ENCODE data around the gene OR51B6. TPM values are rescaled to one million over a fixed set of nuclear protein-coding genes. Genes with fewer than 3 reads are reported as not detected.
"Not testable (repeated sequence)": the region's sequence is repeated elsewhere in the genome, so short reads cannot be mapped to it uniquely, and the experiment has no call there.

The OR51B6 gene
- total and polyA plus RNA-seq, 2 experiments from 2014 or later: not detected

GRCh38 chr11:5343474-5344335 is 7.6 kb upstream of the OR51B6 start, which contains the start of gene OR51B5:
OR51B5 (minus strand) TSS chr11:5343524; CDS start chr11:5343524, 0 bp downstream.
- H3F3A ChIP-seq (ENCODE audit: insufficient read depth): no peaks in the 10 kb centered on the region
- H3K4me3 ChIP-seq: no peak within 1 kb of the TSS
- H3K27me3 ChIP-seq (replicated peaks; ENCODE audit: insufficient read depth): no peaks in the 10 kb centered on the region
- 64% methylated on average over 6 of the region's 6 CpGs for WGBS, 2 experiments (ENCODE audit: low coverage in 1 of 2, low lambda C conversion rate in 2 of 2, missing lambda C conversion rate in 2 of 2)
- H3K9me2 ChIP-seq (ENCODE audit: insufficient read depth): peaks cover 3% of the 10 kb centered on the region; the same call in 1 of the 2 replicates
- in situ Hi-C loops (cut with MboI): no loop called here
- H3K4me1 ChIP-seq (ENCODE audit: insufficient read depth): peaks cover 6% of the 10 kb centered on the region
- no peak within 1 kb of the TSS for H3K4me2 ChIP-seq (ENCODE audit: unreplicated experiment)
- TF ChIP-seq EZH2phosphoT487 (IDR thresholded peaks at IDR 0.05; ENCODE audit: insufficient read depth, low read depth) (no peak), EZH2 (IDR thresholded peaks at IDR 0.05; ENCODE audit: insufficient read depth, poor library complexity, severe bottlenecking) (no peak)
- H2AFZ ChIP-seq: peak within 1 kb of the TSS; percentile 22; the same call in 1 of the 2 replicates
- H3K79me2 ChIP-seq (ENCODE audit: insufficient read depth): no peaks in the 10 kb centered on the region
- H3K9ac ChIP-seq: no peak within 1 kb of the TSS
- no peaks in the 10 kb centered on the region for H4K20me1 ChIP-seq (ENCODE audit: insufficient read depth)
- H3K9me3 ChIP-seq (ENCODE audit: low read depth): no peaks in the 10 kb centered on the region
- no peaks in the 10 kb centered on the region for H3K36me3 ChIP-seq (ENCODE audit: low read depth)
- DNase-seq: no peak
- no peak within 1 kb of the TSS for H3K27ac ChIP-seq

- no peak for DNase-seq
Measured at GRCh38 chr11:5345831-5346230, 5.5 kb upstream of the OR51B6 start.

GRCh38 chr11:5348551-5349194 is 2.6 kb upstream of the OR51B6 start:
- Histone ChIP-seq H3K4me2 (ENCODE audit: unreplicated experiment) (no peak overlapping the region), H3F3A (ENCODE audit: insufficient read depth) (no peaks in the 10 kb centered on the region), H3K79me2 (ENCODE audit: insufficient read depth) (no peaks in the 10 kb centered on the region), H3K9me2 (ENCODE audit: insufficient read depth) (peaks cover 3% of the 10 kb centered on the region; the same call in 1 of the 2 replicates), H3K27ac (no peak overlapping the region), H3K4me1 (ENCODE audit: insufficient read depth) (peaks cover 1% of the 10 kb centered on the region), H3K9ac (no peak overlapping the region), H3K36me3 (ENCODE audit: low read depth) (no peaks in the 10 kb centered on the region), H4K20me1 (ENCODE audit: insufficient read depth) (no peaks in the 10 kb centered on the region), H3K9me3 (ENCODE audit: low read depth) (no peaks in the 10 kb centered on the region), H3K27me3 (replicated peaks; ENCODE audit: insufficient read depth) (no peaks in the 10 kb centered on the region), H2AFZ (no peak overlapping the region), H3K4me3 (no peak overlapping the region)
- WGBS, 2 experiments (ENCODE audit: low coverage in 1 of 2, low lambda C conversion rate in 2 of 2, missing lambda C conversion rate in 2 of 2): 29 to 35% methylated on average over 3 of the region's 3 CpGs
- no peak for TF ChIP-seq EZH2phosphoT487 (IDR thresholded peaks at IDR 0.05; ENCODE audit: insufficient read depth, low read depth)
- TF ChIP-seq EZH2 (IDR thresholded peaks at IDR 0.05; ENCODE audit: insufficient read depth, poor library complexity, severe bottlenecking): no peak
- DNase-seq: no peak
- in situ Hi-C loops (cut with MboI): no loop called here

More at GRCh38 chr11:5345831-5346230, 5.5 kb upstream of the OR51B6 start:
- H3K4me1 ChIP-seq (ENCODE audit: insufficient read depth): peaks cover 6% of the 10 kb centered on the region
- no peaks in the 10 kb centered on the region for H3K79me2 ChIP-seq (ENCODE audit: insufficient read depth)
- no peaks in the 10 kb centered on the region for H3K9me3 ChIP-seq (ENCODE audit: low read depth)
- no peak overlapping the region for H3K4me3 ChIP-seq
- in situ Hi-C loops (cut with MboI): no loop called here
- H3K27me3 ChIP-seq (replicated peaks; ENCODE audit: insufficient read depth): no peaks in the 10 kb centered on the region
- H3F3A ChIP-seq (ENCODE audit: insufficient read depth): no peaks in the 10 kb centered on the region
- H2AFZ ChIP-seq: no peak overlapping the region
- no peak overlapping the region for H3K4me2 ChIP-seq (ENCODE audit: unreplicated experiment)
- H3K36me3 ChIP-seq (ENCODE audit: low read depth): no peaks in the 10 kb centered on the region
- H3K9me2 ChIP-seq (ENCODE audit: insufficient read depth): peaks cover 3% of the 10 kb centered on the region; the same call in 1 of the 2 replicates
- WGBS, 2 experiments (ENCODE audit: low coverage in 1 of 2, low lambda C conversion rate in 2 of 2, missing lambda C conversion rate in 2 of 2): 52 to 68% methylated on average over 3 of the region's 3 CpGs
- H3K27ac ChIP-seq: no peak overlapping the region
- TF ChIP-seq EZH2 (IDR thresholded peaks at IDR 0.05; ENCODE audit: insufficient read depth, poor library complexity, severe bottlenecking) (no peak), EZH2phosphoT487 (IDR thresholded peaks at IDR 0.05; ENCODE audit: insufficient read depth, low read depth) (no peak)
- no peak overlapping the region for H3K9ac ChIP-seq
- no peaks in the 10 kb centered on the region for H4K20me1 ChIP-seq (ENCODE audit: insufficient read depth)

GRCh38 chr11:5349550-5349949 is 1.8 kb upstream of the OR51B6 start:
- no peak overlapping the region for H2AFZ ChIP-seq
- no peak overlapping the region for H3K4me3 ChIP-seq
- H3K79me2 ChIP-seq (ENCODE audit: insufficient read depth): no peaks in the 10 kb centered on the region
- no peaks in the 10 kb centered on the region for H3K36me3 ChIP-seq (ENCODE audit: low read depth)
- no peak overlapping the region for H3K27ac ChIP-seq
- no peaks in the 10 kb centered on the region for H3F3A ChIP-seq (ENCODE audit: insufficient read depth)
- H4K20me1 ChIP-seq (ENCODE audit: insufficient read depth): no peaks in the 10 kb centered on the region
- no peak overlapping the region for H3K4me2 ChIP-seq (ENCODE audit: unreplicated experiment)
- H3K4me1 ChIP-seq (ENCODE audit: insufficient read depth): no peaks in the 10 kb centered on the region
- DNase-seq: no peak
- peaks cover 3% of the 10 kb centered on the region; the same call in 1 of the 2 replicates for H3K9me2 ChIP-seq (ENCODE audit: insufficient read depth)
- TF ChIP-seq EZH2phosphoT487 (IDR thresholded peaks at IDR 0.05; ENCODE audit: insufficient read depth, low read depth) (no peak), EZH2 (IDR thresholded peaks at IDR 0.05; ENCODE audit: insufficient read depth, poor library complexity, severe bottlenecking) (no peak)
- no peak overlapping the region for H3K9ac ChIP-seq
- no peaks in the 10 kb centered on the region for H3K27me3 ChIP-seq (replicated peaks; ENCODE audit: insufficient read depth)
- 44 to 55% methylated on average over 1 of the region's 1 CpG for WGBS, 2 experiments (ENCODE audit: low coverage in 1 of 2, low lambda C conversion rate in 2 of 2, missing lambda C conversion rate in 2 of 2)
- in situ Hi-C loops (cut with MboI): no loop called here
- H3K9me3 ChIP-seq (ENCODE audit: low read depth): no peaks in the 10 kb centered on the region

GRCh38 chr11:5356031-5356430 is 4.7 kb downstream of the OR51B6 start:
- H2AFZ ChIP-seq; H3K4me2 ChIP-seq (ENCODE audit: unreplicated experiment); H3K4me1 ChIP-seq (ENCODE audit: insufficient read depth); H4K20me1 ChIP-seq (ENCODE audit: insufficient read depth); H3K9ac ChIP-seq; H3K9me3 ChIP-seq (ENCODE audit: low read depth); in situ Hi-C loops (cut with MboI); H3K79me2 ChIP-seq (ENCODE audit: insufficient read depth); H3K4me3 ChIP-seq; H3K36me3 ChIP-seq (ENCODE audit: low read depth); DNase-seq; H3K27ac ChIP-seq; H3F3A ChIP-seq (ENCODE audit: insufficient read depth); H3K9me2 ChIP-seq (ENCODE audit: insufficient read depth); H3K27me3 ChIP-seq (replicated peaks; ENCODE audit: insufficient read depth): not testable (repeated sequence)
- WGBS, 2 experiments (ENCODE audit: low coverage in 1 of 2, low lambda C conversion rate in 2 of 2, missing lambda C conversion rate in 2 of 2): 73 to 83% methylated on average over 5 of the region's 5 CpGs

Data from GM23248 (cell line).